Stimulated activated effector memory CD8-positive, alpha-beta T cell treated with anti-CD3 and anti-CD28 coated beads, Interleukin-12 subunit alpha, Interleukin-12 subunit beta, amount 100 ng/mL, for 72 hours (primary cell): ENCODE results near the gene NTF4.
A peak's percentile ranks its signal among the peaks of the same experiment; 100 is the strongest.

Experiments
- ATAC-seq: fragments of 150-1000 bp; cut with Tn5 transposase; 2 replicates; pipeline ENCODE4 v1.10.0; 2021
- DNase-seq, 2 donors: peaks; one replicate each; pipeline ENCODE4 v3.0.0; 2021 to 2022; ENCODE audit warnings: low spot score in 2 of 2
- H3K27ac Mint-ChIP-seq: one replicate; pipeline ENCODE4 v1.8.0; 2022; ENCODE audit warnings: mild to moderate bottlenecking, mixed read lengths
- H3K36me3 Mint-ChIP-seq: one replicate; pipeline ENCODE4 v1.8.0; 2022; ENCODE audit warnings: mild to moderate bottlenecking, mixed read lengths
- H3K4me1 Mint-ChIP-seq: one replicate; pipeline ENCODE4 v1.8.0; 2022; ENCODE audit warnings: mixed read lengths
- H3K4me3 Mint-ChIP-seq: one replicate; pipeline ENCODE4 v1.8.0; 2022; ENCODE audit warnings: mild to moderate bottlenecking, mixed read lengths
- H3K9me3 Mint-ChIP-seq: one replicate; pipeline ENCODE4 v1.8.0; 2022; ENCODE audit warnings: mixed read lengths

The NTF4 gene

DNA sequence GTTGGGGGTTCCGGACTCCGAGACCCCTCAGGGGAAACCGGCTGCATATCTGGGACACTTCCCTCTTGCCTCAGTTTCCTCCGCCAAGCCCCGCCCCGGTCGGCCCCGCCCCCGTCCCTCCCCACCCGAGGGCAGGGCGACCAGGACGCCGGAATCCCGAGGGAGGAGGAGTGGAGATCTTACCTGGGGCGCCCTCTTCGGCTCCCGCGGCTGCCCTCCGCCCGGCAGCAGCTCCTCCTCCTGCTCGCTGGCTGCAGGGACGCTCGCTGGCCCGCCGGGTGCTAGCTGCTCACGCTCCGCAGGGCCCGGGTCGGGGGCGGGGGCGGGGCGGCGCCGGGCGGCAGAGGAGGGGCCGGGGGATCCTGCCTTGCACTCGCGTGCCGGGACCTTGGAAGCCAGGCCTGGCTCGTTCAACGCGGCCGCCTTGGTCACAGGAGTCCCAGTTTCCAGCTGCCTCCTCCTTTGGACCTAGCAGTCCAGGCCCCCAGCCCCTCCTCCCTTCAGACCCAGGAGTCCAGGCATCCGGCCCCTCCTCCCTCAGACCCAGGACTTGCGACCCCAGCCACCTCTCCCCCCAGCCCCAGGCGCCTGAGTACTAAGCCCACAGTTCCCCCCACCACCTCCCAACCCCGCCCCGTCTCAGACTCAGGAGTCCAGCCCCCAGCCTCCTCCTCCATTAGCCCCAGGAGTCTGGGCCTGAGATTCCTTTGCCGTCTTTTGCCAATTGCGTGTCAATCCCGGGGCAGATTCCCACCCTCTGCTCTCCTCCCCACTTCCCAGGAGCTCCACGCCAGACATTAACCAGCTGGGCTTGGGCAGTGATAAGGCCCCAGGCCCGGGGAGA is at the start of gene NTF4:
NTF4 (minus strand) TSS at position 51 of the 844 bp plus-strand sequence. CDS start 2,821 bp downstream, outside the sequence.
- no peak for DNase-seq
- no peaks in the 10 kb centered on the region for H3K36me3 Mint-ChIP-seq
- no peak for ATAC-seq
- H3K27ac Mint-ChIP-seq = no peak within 1 kb of the TSS
- H3K9me3 Mint-ChIP-seq = no peaks in the 10 kb centered on the region
- no peak within 1 kb of the TSS for H3K4me3 Mint-ChIP-seq
- H3K4me1 Mint-ChIP-seq = peaks cover 6% of the 10 kb centered on the region

DNA sequence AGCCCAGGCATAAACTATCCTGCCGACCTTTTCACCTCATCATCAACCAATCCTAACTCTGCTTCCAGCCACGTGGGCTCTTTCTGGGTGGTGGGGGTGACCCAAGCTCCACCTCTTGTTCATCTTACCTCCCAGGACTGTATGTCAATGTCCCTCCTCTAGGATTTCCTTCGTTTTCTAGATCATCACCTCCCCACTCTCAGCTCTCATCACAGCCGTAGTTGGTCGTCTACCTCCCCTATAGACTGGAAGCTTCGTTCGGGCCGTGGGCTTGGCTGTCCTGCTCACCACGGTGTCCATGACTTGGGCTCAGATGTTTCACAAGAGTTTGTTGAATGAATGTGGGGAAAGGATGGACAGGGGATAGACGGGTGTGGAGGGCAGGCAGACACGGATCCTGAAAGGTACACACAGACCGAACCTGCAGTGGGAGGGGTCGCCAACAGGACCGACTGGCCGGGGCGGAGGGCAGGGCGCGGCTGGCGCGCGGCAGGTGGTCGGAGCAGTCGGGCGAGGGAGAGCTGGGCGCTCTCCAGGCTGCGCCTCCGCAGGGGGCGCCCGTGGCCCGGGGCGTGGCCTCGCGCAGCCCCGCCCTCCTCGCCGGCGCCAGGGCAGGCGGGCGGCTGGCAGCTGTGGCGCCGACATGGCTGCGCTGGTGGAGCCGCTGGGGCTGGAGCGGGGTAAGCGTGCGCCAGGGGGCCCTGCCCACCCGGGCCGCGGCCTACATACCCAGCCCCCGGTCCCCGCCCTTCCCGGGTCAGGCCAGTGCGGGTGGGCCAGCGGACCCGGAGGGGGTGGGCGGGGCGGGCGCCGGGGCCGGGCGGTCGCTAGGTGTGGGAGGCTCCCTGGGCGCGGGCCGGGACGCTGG is 49.4 kb upstream of the NTF4 start, which contains the start of gene LIN7B:
LIN7B (plus strand) TSS at position 609 of the 868 bp plus-strand sequence; CDS start at position 644, 35 bp downstream.
- H3K4me3 Mint-ChIP-seq = peak within 1 kb of the TSS; percentile 85
- H3K27ac Mint-ChIP-seq = peak within 1 kb of the TSS; percentile 26
- DNase-seq (peak; percentile 88 to 90), ATAC-seq (peak; percentile 80)
- H3K36me3 Mint-ChIP-seq = peaks cover 5% of the 10 kb centered on the region
- H3K4me1 Mint-ChIP-seq = peaks cover 46% of the 10 kb centered on the region
- H3K9me3 Mint-ChIP-seq = no peaks in the 10 kb centered on the region

GRCh38 chr19:49111218-49111998 is 46.8 kb upstream of the NTF4 start:
- peaks cover 31% of the 10 kb centered on the region for H3K36me3 Mint-ChIP-seq
- no peaks in the 10 kb centered on the region for H3K9me3 Mint-ChIP-seq
- no peak overlapping the region for H3K27ac Mint-ChIP-seq
- H3K4me1 Mint-ChIP-seq = peaks cover 33% of the 10 kb centered on the region
- no peak overlapping the region for H3K4me3 Mint-ChIP-seq
- ATAC-seq (no peak), DNase-seq (no peak)

GRCh38 chr19:49110567-49110966 is 45.9 kb upstream of the NTF4 start:
- DNase-seq (no peak), ATAC-seq (no peak)
- Mint-ChIP-seq H3K27ac (no peak overlapping the region), H3K9me3 (no peaks in the 10 kb centered on the region), H3K36me3 (peaks cover 39% of the 10 kb centered on the region), H3K4me3 (no peak overlapping the region), H3K4me1 (peaks cover 29% of the 10 kb centered on the region)

- Mint-ChIP-seq H3K36me3 (peaks cover 48% of the 10 kb centered on the region), H3K9me3 (no peaks in the 10 kb centered on the region), H3K27ac (no peak overlapping the region), H3K4me3 (no peak overlapping the region), H3K4me1 (peaks cover 28% of the 10 kb centered on the region)
- ATAC-seq = no peak
- no peak for DNase-seq
Observed at GRCh38 chr19:49109569-49110233, 45.1 kb upstream of the NTF4 start.

- Mint-ChIP-seq H3K9me3 (no peaks in the 10 kb centered on the region), H3K4me3 (no peak overlapping the region), H3K27ac (no peak overlapping the region), H3K36me3 (peaks cover 54% of the 10 kb centered on the region), H3K4me1 (peaks cover 28% of the 10 kb centered on the region)
- no peak for DNase-seq
- no peak for ATAC-seq
Observed at GRCh38 chr19:49109051-49109450, 44.4 kb upstream of the NTF4 start.

DNA sequence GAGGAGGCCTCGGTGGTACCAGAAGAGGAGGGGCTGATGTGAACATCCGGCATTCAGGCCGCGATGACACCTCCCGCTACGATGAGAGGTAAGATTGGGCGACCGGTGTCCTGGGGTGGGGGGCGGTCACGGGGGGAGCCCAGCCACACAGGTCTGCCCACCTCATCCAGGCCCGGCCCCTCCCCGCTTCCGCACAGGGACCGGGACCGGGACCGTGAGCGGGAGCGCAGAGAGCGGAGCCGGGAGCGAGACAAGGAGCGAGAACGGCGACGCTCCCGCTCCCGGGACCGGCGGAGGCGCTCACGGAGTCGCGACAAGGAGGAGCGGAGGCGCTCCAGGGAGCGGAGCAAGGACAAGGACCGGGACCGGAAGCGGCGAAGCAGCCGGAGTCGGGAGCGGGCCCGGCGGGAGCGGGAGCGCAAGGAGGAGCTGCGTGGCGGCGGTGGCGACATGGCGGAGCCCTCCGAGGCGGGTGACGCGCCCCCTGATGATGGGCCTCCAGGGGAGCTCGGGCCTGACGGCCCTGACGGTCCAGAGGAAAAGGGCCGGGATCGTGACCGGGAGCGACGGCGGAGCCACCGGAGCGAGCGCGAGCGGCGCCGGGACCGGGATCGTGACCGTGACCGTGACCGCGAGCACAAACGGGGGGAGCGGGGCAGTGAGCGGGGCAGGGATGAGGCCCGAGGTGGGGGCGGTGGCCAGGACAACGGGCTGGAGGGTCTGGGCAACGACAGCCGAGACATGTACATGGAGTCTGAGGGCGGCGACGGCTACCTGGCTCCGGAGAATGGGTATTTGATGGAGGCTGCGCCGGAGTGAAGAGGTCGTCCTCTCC is 43.2 kb upstream of the NTF4 start:
- Mint-ChIP-seq H3K4me1 (peaks cover 17% of the 10 kb centered on the region), H3K9me3 (no peaks in the 10 kb centered on the region), H3K4me3 (no peak overlapping the region), H3K36me3 (peaks cover 66% of the 10 kb centered on the region), H3K27ac (no peak overlapping the region)
- DNase-seq (no peak), ATAC-seq (no peak)

DNA sequence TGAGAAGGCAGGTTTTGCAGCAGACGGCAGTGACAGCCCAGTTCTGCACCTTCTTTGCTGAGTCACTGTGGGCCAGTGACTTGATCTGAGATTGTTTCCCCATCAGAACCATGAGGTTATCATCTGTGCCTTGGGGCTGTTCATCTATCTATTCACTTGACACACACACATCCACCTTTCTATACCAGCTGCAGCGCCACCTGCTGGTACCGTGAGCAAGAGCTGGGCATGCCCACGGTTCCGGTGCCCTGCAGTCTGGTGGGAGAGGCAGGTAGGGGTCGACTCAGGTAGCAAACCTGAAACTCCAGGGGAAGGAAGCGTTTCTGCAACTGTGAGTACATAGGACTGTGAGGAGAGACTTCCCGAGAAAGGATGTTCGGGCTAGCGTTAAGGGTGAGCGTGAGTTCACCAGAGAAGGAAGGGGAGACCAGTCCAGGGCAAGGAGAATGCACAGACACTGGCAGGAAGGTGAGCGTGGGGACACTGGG is 42.1 kb upstream of the NTF4 start:
- Mint-ChIP-seq H3K4me3 (no peak overlapping the region), H3K4me1 (peaks cover 17% of the 10 kb centered on the region), H3K9me3 (no peaks in the 10 kb centered on the region), H3K27ac (peak overlapping the region; percentile 84), H3K36me3 (peaks cover 76% of the 10 kb centered on the region)
- DNase-seq (peak; percentile 57 to 76), ATAC-seq (peak; percentile 69)

GRCh38 chr19:49104229-49104864 is 39.7 kb upstream of the NTF4 start:
- Mint-ChIP-seq H3K9me3 (no peaks in the 10 kb centered on the region), H3K27ac (peak overlapping the region; percentile 58), H3K4me3 (no peak overlapping the region), H3K36me3 (peaks cover 98% of the 10 kb centered on the region), H3K4me1 (peaks cover 29% of the 10 kb centered on the region)
- DNase-seq = no peak
- no peak for ATAC-seq

- peaks cover 29% of the 10 kb centered on the region for H3K4me1 Mint-ChIP-seq
- no peak for ATAC-seq
- DNase-seq = no peak
- no peaks in the 10 kb centered on the region for H3K9me3 Mint-ChIP-seq
- H3K36me3 Mint-ChIP-seq = peaks cover 98% of the 10 kb centered on the region
- H3K4me3 Mint-ChIP-seq = no peak overlapping the region
- no peak overlapping the region for H3K27ac Mint-ChIP-seq
Observed at GRCh38 chr19:49103331-49104085, 38.9 kb upstream of the NTF4 start.

DNA sequence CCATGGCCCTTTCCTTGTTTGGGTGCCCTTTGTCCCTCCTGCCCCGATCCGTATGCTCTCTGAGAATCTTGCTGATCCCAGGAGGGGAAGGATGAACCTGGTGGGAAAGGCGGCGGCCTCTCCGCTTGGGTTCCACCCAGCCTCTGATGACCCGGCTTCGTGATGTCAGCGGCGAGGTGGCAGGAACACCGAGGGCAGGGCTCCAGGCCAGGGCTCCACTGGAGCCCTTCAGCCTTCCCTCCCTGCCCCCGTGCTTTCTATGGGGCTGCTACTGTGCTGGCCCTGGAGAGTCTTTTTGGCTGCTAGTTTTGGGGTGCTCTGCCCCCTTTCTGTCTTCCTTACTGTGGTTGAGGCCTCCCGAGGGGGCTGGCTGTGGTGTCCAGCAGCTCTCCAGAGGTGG is 37.7 kb upstream of the NTF4 start:
- Mint-ChIP-seq H3K4me3 (no peak overlapping the region), H3K27ac (no peak overlapping the region)

GRCh38 chr19:49101160-49101559 is 36.5 kb upstream of the NTF4 start:
- ATAC-seq = no peak
- H3K4me1 Mint-ChIP-seq = peaks cover 27% of the 10 kb centered on the region
- no peaks in the 10 kb centered on the region for H3K9me3 Mint-ChIP-seq
- H3K36me3 Mint-ChIP-seq = peaks cover 98% of the 10 kb centered on the region
- no peak for DNase-seq
- no peak overlapping the region for H3K27ac Mint-ChIP-seq
- H3K4me3 Mint-ChIP-seq = no peak overlapping the region

More for the DNA sequence above, 37.7 kb upstream of the NTF4 start:
- Mint-ChIP-seq H3K9me3 (no peaks in the 10 kb centered on the region), H3K36me3 (peaks cover 98% of the 10 kb centered on the region), H3K4me1 (peaks cover 34% of the 10 kb centered on the region)
- DNase-seq = no peak
- no peak for ATAC-seq

- peaks cover 98% of the 10 kb centered on the region for H3K36me3 Mint-ChIP-seq
- H3K27ac Mint-ChIP-seq = no peak overlapping the region
- peaks cover 20% of the 10 kb centered on the region for H3K4me1 Mint-ChIP-seq
- H3K4me3 Mint-ChIP-seq = no peak overlapping the region
- H3K9me3 Mint-ChIP-seq = no peaks in the 10 kb centered on the region
- DNase-seq (no peak), ATAC-seq (no peak)
Observed at GRCh38 chr19:49098795-49099194, 34.2 kb upstream of the NTF4 start.
